Measurements from ENCODE around the gene GLRA1. TPM values are rescaled to one million over a fixed set of nuclear protein-coding genes. Genes with fewer than 3 reads are reported as not detected.

GLRA1 gene
- total RNA-seq, 1 donor from 2014 or later, result not detected

DNA sequence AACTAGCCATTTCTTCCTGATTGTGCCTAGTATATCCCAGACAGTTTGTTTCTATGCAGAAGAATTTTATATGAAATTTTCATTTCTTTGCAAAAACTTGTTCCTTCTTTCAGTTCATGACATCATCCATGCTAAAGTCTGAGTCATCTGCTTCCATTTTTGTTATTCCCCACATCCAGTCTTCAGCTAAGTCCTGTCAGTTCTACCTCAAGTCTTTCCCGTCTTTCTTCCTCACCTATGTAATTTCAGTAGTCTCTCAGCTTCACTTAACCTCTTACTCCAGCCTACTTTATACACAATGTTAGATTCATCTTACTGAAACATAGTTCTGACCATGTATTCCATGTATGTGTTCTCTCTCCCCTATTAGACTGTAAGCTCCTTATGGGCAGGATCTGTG lies 113.8 kb downstream of the GLRA1 start:
- no peak overlapping the region for H3K4me3 Mint-ChIP-seq (ENCODE audit: unreplicated experiment)
- H3K9me3 Mint-ChIP-seq (ENCODE audit: unreplicated experiment), result no peaks in the 10 kb centered on the region
- no peak for DNase-seq (ENCODE audit: low spot score)
- TF ChIP-seq, protein P1, sequence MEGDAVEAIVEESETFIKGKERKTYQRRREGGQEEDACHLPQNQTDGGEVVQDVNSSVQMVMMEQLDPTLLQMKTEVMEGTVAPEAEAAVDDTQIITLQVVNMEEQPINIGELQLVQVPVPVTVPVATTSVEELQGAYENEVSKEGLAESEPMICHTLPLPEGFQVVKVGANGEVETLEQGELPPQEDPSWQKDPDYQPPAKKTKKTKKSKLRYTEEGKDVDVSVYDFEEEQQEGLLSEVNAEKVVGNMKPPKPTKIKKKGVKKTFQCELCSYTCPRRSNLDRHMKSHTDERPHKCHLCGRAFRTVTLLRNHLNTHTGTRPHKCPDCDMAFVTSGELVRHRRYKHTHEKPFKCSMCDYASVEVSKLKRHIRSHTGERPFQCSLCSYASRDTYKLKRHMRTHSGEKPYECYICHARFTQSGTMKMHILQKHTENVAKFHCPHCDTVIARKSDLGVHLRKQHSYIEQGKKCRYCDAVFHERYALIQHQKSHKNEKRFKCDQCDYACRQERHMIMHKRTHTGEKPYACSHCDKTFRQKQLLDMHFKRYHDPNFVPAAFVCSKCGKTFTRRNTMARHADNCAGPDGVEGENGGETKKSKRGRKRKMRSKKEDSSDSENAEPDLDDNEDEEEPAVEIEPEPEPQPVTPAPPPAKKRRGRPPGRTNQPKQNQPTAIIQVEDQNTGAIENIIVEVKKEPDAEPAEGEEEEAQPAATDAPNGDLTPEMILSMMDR (IDR thresholded peaks at IDR 0.05; ENCODE audit: unreplicated experiment), result no peak
- no peak overlapping the region for H3K27ac Mint-ChIP-seq (ENCODE audit: unreplicated experiment)
- no peaks in the 10 kb centered on the region for H3K4me1 Mint-ChIP-seq (ENCODE audit: unreplicated experiment)
- H3K27me3 Mint-ChIP-seq (ENCODE audit: unreplicated experiment), result no peaks in the 10 kb centered on the region
- H3K36me3 Mint-ChIP-seq (ENCODE audit: low read depth, unreplicated experiment), result peaks cover 12% of the 10 kb centered on the region

DNA sequence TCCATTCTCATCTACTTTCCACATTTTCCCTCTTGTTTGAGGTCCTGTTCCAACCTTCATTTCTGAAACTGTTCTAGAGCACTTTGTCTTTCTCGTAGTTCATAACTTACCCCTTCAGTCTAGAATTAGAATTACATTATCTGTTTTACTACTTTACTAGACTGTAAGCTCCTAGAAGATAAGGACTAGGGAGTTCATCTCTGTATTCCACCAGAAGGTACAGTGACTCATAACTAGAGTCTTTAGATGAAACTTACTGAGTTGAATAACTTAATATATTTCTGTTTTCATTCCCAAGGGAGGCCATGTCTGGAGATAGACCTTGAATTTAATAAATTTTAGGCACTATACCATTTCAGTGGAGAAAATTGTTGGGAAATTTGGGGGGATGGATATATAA lies 114.2 kb downstream of the GLRA1 start:
- H3K27me3 Mint-ChIP-seq (ENCODE audit: unreplicated experiment), result no peaks in the 10 kb centered on the region
- TF ChIP-seq, protein P1 (IDR thresholded peaks at IDR 0.05; ENCODE audit: unreplicated experiment), result no peak
- H3K4me1 Mint-ChIP-seq (ENCODE audit: unreplicated experiment), result no peaks in the 10 kb centered on the region
- peak overlapping the region; percentile 15 for H3K4me3 Mint-ChIP-seq (ENCODE audit: unreplicated experiment)
- no peak for DNase-seq (ENCODE audit: low spot score)
- no peak overlapping the region for H3K27ac Mint-ChIP-seq (ENCODE audit: unreplicated experiment)
- peaks cover 12% of the 10 kb centered on the region for H3K36me3 Mint-ChIP-seq (ENCODE audit: low read depth, unreplicated experiment)
- H3K9me3 Mint-ChIP-seq (ENCODE audit: unreplicated experiment), result no peaks in the 10 kb centered on the region

DNA sequence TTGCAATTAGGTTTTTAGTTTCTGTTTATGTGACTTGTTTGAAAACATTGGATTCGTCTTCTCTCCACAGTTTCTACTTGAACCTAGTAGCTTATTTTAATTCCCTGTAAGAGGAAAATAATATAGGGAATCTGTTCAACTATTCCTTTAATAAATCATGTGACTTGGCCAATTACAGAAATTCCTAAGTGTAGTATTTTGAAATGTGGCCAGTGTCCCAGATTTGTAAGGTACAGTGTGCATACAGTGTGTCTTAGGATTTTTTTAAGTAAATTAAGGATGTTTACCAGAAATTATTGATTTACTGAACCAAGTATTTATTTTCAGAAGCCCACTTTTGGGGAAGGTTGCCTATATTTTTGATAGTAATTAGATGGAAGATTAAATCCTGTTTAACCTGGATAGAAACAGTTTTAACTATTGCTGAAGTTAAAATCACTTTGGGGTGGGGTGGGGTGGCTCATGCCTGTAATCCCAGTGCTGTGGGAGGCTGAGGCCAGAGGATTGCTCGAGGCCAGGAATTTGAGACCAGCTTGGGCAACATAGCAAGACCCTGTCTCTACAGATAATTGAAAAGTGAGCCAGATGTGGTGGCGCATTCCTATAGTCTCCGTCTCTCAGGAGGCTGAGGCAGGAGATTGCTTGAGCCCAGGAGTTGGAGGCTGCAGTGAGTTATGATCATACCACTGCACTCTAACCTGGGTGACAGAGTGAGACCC lies 116.0 kb downstream of the GLRA1 start:
- no peak overlapping the region for H3K27ac Mint-ChIP-seq (ENCODE audit: unreplicated experiment)
- no peaks in the 10 kb centered on the region for H3K4me1 Mint-ChIP-seq (ENCODE audit: unreplicated experiment)
- H3K4me3 Mint-ChIP-seq (ENCODE audit: unreplicated experiment), result no peak overlapping the region
- no peak for DNase-seq (ENCODE audit: low spot score)
- H3K36me3 Mint-ChIP-seq (ENCODE audit: low read depth, unreplicated experiment), result peaks cover 12% of the 10 kb centered on the region
- H3K27me3 Mint-ChIP-seq (ENCODE audit: unreplicated experiment), result no peaks in the 10 kb centered on the region
- TF ChIP-seq, protein P1 (IDR thresholded peaks at IDR 0.05; ENCODE audit: unreplicated experiment), result no peak
- H3K9me3 Mint-ChIP-seq (ENCODE audit: unreplicated experiment), result no peaks in the 10 kb centered on the region

DNA sequence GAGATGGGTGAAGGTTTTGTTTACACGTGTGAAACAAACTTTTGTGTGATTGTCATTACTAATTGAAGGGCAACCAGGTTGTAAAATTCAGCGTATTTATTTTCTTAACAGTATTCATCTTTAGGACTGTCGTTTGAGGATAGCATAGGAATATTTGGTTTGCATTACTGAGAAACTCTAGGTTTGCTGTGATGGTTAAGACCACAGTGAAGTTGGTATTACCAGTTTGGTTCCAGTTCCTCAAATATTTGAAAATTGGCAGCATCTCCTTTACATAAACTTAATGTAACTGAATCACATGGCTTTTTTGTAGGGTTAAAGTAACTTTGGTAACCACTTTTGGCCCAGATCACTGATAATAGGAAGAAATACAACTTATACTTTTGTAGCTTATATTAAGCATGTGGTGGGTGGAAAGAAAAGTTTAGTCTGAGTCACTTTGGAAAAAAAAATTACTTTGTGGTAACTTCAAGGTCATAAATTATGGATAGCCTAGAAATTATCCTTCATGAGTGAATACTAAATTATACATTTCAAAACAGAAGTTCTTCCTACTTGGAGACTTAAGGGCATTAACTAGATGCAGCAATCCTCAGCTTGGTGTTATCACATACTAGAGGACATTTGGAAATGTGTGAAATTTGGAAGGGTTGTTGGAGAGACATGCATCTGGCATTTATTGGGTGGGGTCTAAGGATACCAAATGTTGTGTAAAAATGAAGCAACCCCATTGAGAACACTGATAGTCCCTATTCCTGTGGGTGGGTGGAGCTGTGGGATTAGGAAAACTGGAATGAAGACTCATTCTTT lies 119.0 kb downstream of the GLRA1 start:
- TF ChIP-seq, protein P1 (IDR thresholded peaks at IDR 0.05; ENCODE audit: unreplicated experiment), result no peak
- Mint-ChIP-seq H3K9me3 (ENCODE audit: unreplicated experiment) (no peaks in the 10 kb centered on the region), H3K27me3 (ENCODE audit: unreplicated experiment) (no peaks in the 10 kb centered on the region), H3K36me3 (ENCODE audit: low read depth, unreplicated experiment) (peaks cover 8% of the 10 kb centered on the region), H3K4me3 (ENCODE audit: unreplicated experiment) (no peak overlapping the region), H3K27ac (ENCODE audit: unreplicated experiment) (no peak overlapping the region), H3K4me1 (ENCODE audit: unreplicated experiment) (no peaks in the 10 kb centered on the region)
- no peak for DNase-seq (ENCODE audit: low spot score)

DNA sequence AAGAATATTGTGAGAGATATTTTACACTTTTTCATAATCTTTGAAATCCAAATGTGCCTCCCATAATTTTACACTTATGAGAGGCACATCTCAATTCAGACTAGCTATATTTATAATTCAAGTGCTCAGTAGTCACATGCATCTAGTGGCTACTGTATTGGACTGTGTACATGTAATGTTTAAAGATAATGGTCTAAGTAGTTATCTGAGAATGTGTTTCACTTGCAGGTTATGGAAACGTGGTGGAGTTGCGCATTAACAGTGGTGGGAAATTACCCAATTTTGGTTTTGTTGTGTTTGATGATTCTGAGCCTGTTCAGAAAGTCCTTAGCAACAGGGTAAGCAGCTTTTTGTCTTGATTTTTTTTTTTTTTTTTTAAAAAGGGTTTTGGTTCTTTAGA lies 124.1 kb downstream of the GLRA1 start:
- Mint-ChIP-seq H3K36me3 (ENCODE audit: low read depth, unreplicated experiment) (peaks cover 13% of the 10 kb centered on the region), H3K4me1 (ENCODE audit: unreplicated experiment) (no peaks in the 10 kb centered on the region), H3K27me3 (ENCODE audit: unreplicated experiment) (no peaks in the 10 kb centered on the region), H3K9me3 (ENCODE audit: unreplicated experiment) (no peaks in the 10 kb centered on the region), H3K27ac (ENCODE audit: unreplicated experiment) (no peak overlapping the region), H3K4me3 (ENCODE audit: unreplicated experiment) (no peak overlapping the region)
- TF ChIP-seq, protein P1 (IDR thresholded peaks at IDR 0.05; ENCODE audit: unreplicated experiment), result no peak
- DNase-seq (ENCODE audit: low spot score), result no peak

Measured in endothelial cell (in vitro differentiated cells).